HL-60 (cell line): ENCODE data around the gene LRRC4C.

Source experiments
- CTCF ChIP-seq: IDR thresholded peaks from one replicate; pipeline ENCODE4 v1.5.1; 2011; ENCODE audit warnings: low read length, control low read depth, inconsistent platforms; ENCODE audit not compliant: insufficient read depth
- GABPA ChIP-seq: IDR thresholded peaks from 2 replicates; pipeline ENCODE4 v1.6.1; 2012; ENCODE audit warnings: low read depth
- POLR2AphosphoS5 ChIP-seq: IDR thresholded peaks from 2 replicates; pipeline ENCODE4 v1.6.1; 2012; ENCODE audit warnings: low read depth
- REST ChIP-seq: IDR thresholded peaks from 2 replicates; pipeline ENCODE4 v1.6.1; 2012; ENCODE audit warnings: low read depth; ENCODE audit not compliant: insufficient replicate concordance
- SPI1 ChIP-seq: IDR thresholded peaks from 2 replicates; pipeline ENCODE4 v1.6.1; 2012; ENCODE audit warnings: low read depth, mild to moderate bottlenecking, borderline replicate concordance

GRCh38 chr11:40841231-40841630 is 618.2 kb downstream of the LRRC4C start:
- TF ChIP-seq CTCF, result no peak
- no peak for TF ChIP-seq REST
- no peak for TF ChIP-seq POLR2AphosphoS5
- no peak for TF ChIP-seq GABPA
- TF ChIP-seq SPI1, result no peak
